Measurements from ENCODE around the gene BICRA.

DNA sequence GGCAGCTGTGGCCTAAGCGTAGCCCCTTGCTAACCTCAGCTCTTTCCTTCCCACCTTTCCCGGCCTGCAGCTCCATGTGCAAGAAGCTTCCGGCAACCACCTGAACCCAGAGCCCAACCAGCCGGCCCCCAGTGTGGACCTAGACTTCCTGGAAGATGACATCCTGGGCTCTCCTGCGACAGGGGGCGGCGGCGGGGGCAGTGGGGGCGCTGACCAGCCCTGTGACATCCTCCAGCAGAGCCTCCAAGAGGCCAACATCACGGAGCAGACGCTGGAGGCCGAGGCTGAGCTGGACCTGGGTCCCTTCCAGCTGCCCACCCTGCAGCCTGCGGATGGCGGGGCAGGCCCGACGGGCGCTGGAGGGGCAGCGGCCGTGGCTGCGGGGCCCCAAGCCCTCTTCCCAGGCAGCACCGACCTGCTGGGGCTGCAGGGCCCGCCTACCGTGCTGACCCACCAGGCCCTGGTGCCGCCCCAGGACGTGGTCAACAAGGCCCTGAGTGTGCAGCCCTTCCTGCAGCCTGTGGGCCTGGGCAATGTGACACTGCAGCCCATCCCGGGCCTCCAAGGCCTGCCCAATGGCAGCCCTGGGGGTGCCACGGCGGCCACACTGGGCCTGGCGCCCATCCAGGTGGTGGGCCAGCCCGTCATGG lies 70.4 kb downstream of the BICRA start:
- no peak for TF ChIP-seq POLR2AphosphoS5 (IDR thresholded peaks at IDR 0.05; ENCODE audit: borderline replicate concordance, low read depth, low read length)
- no peak for TF ChIP-seq EZH2 (IDR thresholded peaks at IDR 0.05)
- TF ChIP-seq FOXP2 (optimal IDR thresholded peaks at IDR 0.05; ENCODE audit: control extremely low read depth, extremely low read length, insufficient read depth), result no peak

All from SK-N-MC (cell line).